ENCODE measurements around the gene PON3. TPM values are rescaled to one million over a fixed set of nuclear protein-coding genes. Genes with fewer than 3 reads are reported as not detected.

Gene PON3
- total RNA-seq, 1 experiment from 2014 or later = 15.0 TPM

GRCh38 chr7:95441042-95441823 lies 45.1 kb upstream of the PON3 start:
- no peaks in the 10 kb centered on the region for H3K9me3 ChIP-seq
- ChIA-PET CTCF (interaction anchor here (1.1 to 1.5 kb wide), 3 partner anchors 35 to 249 kb away, joined by 3 to 15 read pairs (median 7); partner anchors contain the start of gene PON3), POLR2A (interaction anchor here (0.5 to 1.0 kb wide), 3 partner anchors 29 to 46 kb away, joined by 3 to 4 read pairs (median 3); no protein-coding TSS in a partner anchor)
- peak; percentile 52 to 82 for DNase-seq
- H3K27ac Mint-ChIP-seq (ENCODE audit: unreplicated experiment) = peak overlapping the region; percentile 85
- H3K36me3 Mint-ChIP-seq (ENCODE audit: insufficient read depth, unreplicated experiment) = peaks cover 7% of the 10 kb centered on the region
- TF ChIP-seq CTCF (IDR thresholded peaks at IDR 0.05; ENCODE audit: insufficient read depth in 1 of 2, low read depth in 1 of 2, low read length in 1 of 2, severe bottlenecking in 1 of 2, unreplicated experiment in 1 of 2) = no peak
- no peaks in the 10 kb centered on the region for H3K36me3 ChIP-seq (ENCODE audit: control insufficient read depth, insufficient read depth, low read length)
- H3K9me3 Mint-ChIP-seq (ENCODE audit: unreplicated experiment) = no peaks in the 10 kb centered on the region
- BruUV-seq (replicated peaks) = TSS peak; percentile 75
- H3K27me3 ChIP-seq (replicated peaks; ENCODE audit: control insufficient read depth, insufficient read depth, low read length) = no peaks in the 10 kb centered on the region
- H3K4me1 Mint-ChIP-seq (ENCODE audit: low read depth, unreplicated experiment) = peaks cover 22% of the 10 kb centered on the region
- intact Hi-C loops (cut with micrococcal nuclease; ENCODE audit: unreplicated experiment) = loop anchor here (1.0 to 5.0 kb wide), 4 partner anchors 22 to 861 kb away; partner anchors contain the start of gene PON3
- peak overlapping the region; percentile 70 for H3K4me3 Mint-ChIP-seq (ENCODE audit: unreplicated experiment)
- peak overlapping the region; percentile 19 for H3K4me3 ChIP-seq (ENCODE audit: low read depth, low read length)
- peaks cover 61% of the 10 kb centered on the region for H3K4me1 ChIP-seq
- H3K27me3 Mint-ChIP-seq (ENCODE audit: insufficient read depth, unreplicated experiment) = no peaks in the 10 kb centered on the region

GRCh38 chr7:95440394-95441038 lies 44.3 kb upstream of the PON3 start:
- H3K27me3 Mint-ChIP-seq (ENCODE audit: insufficient read depth, unreplicated experiment) = no peaks in the 10 kb centered on the region
- Histone ChIP-seq H3K4me1 (peaks cover 67% of the 10 kb centered on the region), H3K9me3 (no peaks in the 10 kb centered on the region), H3K36me3 (ENCODE audit: control insufficient read depth, insufficient read depth, low read length) (no peaks in the 10 kb centered on the region), H3K27me3 (replicated peaks; ENCODE audit: control insufficient read depth, insufficient read depth, low read length) (no peaks in the 10 kb centered on the region), H3K4me3 (ENCODE audit: low read depth, low read length) (peak overlapping the region; percentile 19)
- DNase-seq = peak; percentile 67 to 72
- peak overlapping the region; percentile 85 for H3K27ac Mint-ChIP-seq (ENCODE audit: unreplicated experiment)
- peaks cover 7% of the 10 kb centered on the region for H3K36me3 Mint-ChIP-seq (ENCODE audit: insufficient read depth, unreplicated experiment)
- peaks cover 22% of the 10 kb centered on the region for H3K4me1 Mint-ChIP-seq (ENCODE audit: low read depth, unreplicated experiment)
- TSS peak; percentile 90 for BruUV-seq (replicated peaks)
- CTCF ChIA-PET = interaction anchor here (1.1 to 1.5 kb wide), 3 partner anchors 36 to 250 kb away, joined by 3 to 15 read pairs (median 7); partner anchors contain the start of gene PON3
- intact Hi-C loops (cut with micrococcal nuclease; ENCODE audit: unreplicated experiment) = loop anchor here (1.0 to 5.0 kb wide), 4 partner anchors 22 to 862 kb away; partner anchors contain the start of gene PON3
- peak overlapping the region; percentile 70 for H3K4me3 Mint-ChIP-seq (ENCODE audit: unreplicated experiment)
- POLR2A ChIA-PET = interaction anchor here (1.0 kb wide), 1 partner anchor 45 kb away, joined by 3 read pairs; no protein-coding TSS in a partner anchor
- no peak for TF ChIP-seq CTCF (IDR thresholded peaks at IDR 0.05; ENCODE audit: insufficient read depth in 1 of 2, low read depth in 1 of 2, low read length in 1 of 2, severe bottlenecking in 1 of 2, unreplicated experiment in 1 of 2)
- H3K9me3 Mint-ChIP-seq (ENCODE audit: unreplicated experiment) = no peaks in the 10 kb centered on the region

GRCh38 chr7:95436407-95436806 lies 40.2 kb upstream of the PON3 start:
- peaks cover 27% of the 10 kb centered on the region for H3K4me1 Mint-ChIP-seq (ENCODE audit: low read depth, unreplicated experiment)
- no peak overlapping the region for H3K27ac Mint-ChIP-seq (ENCODE audit: unreplicated experiment)
- no TSS peak for BruUV-seq (replicated peaks)
- DNase-seq = no peak
- Histone ChIP-seq H3K9me3 (no peaks in the 10 kb centered on the region), H3K4me1 (peaks cover 51% of the 10 kb centered on the region), H3K27me3 (replicated peaks; ENCODE audit: control insufficient read depth, insufficient read depth, low read length) (no peaks in the 10 kb centered on the region), H3K4me3 (ENCODE audit: low read depth, low read length) (no peak overlapping the region), H3K36me3 (ENCODE audit: control insufficient read depth, insufficient read depth, low read length) (no peaks in the 10 kb centered on the region)
- CTCF ChIA-PET = interaction anchor here (1.2 kb wide), 1 partner anchor 40 kb away, joined by 6 read pairs; the partner anchor contains the start of gene PON3
- POLR2A ChIA-PET = no interaction called here
- no peaks in the 10 kb centered on the region for H3K9me3 Mint-ChIP-seq (ENCODE audit: unreplicated experiment)
- intact Hi-C loops (cut with micrococcal nuclease; ENCODE audit: unreplicated experiment) = no loop called here
- peaks cover 22% of the 10 kb centered on the region for H3K36me3 Mint-ChIP-seq (ENCODE audit: insufficient read depth, unreplicated experiment)
- peak overlapping the region; percentile 91 for H3K4me3 Mint-ChIP-seq (ENCODE audit: unreplicated experiment)
- H3K27me3 Mint-ChIP-seq (ENCODE audit: insufficient read depth, unreplicated experiment) = no peaks in the 10 kb centered on the region
- no peak for TF ChIP-seq CTCF (IDR thresholded peaks at IDR 0.05; ENCODE audit: insufficient read depth in 1 of 2, low read depth in 1 of 2, low read length in 1 of 2, severe bottlenecking in 1 of 2, unreplicated experiment in 1 of 2)
